Kidney glomerular epithelial cell (primary cell): Measurements from ENCODE around the gene VSIG2.

Experiments used
- DNase-seq: peaks from one replicate; lab custom pipeline; 2025; lab: John Stamatoyannopoulos, UW

Gene VSIG2

GRCh38 chr11:124722176-124722575, 29.9 kb downstream of the VSIG2 start:
- no peak for DNase-seq

GRCh38 chr11:124719534-124719933, 32.5 kb downstream of the VSIG2 start:
- no peak for DNase-seq

- no peak for DNase-seq
Measured at GRCh38 chr11:124718801-124719200, 33.3 kb downstream of the VSIG2 start.

GRCh38 chr11:124717786-124718651, 34.0 kb downstream of the VSIG2 start:
- DNase-seq: peak; percentile 34

GRCh38 chr11:124717421-124717785, 34.7 kb downstream of the VSIG2 start:
- DNase-seq: no peak

GRCh38 chr11:124716591-124716990, 35.5 kb downstream of the VSIG2 start:
- DNase-seq: no peak

- no peak for DNase-seq
Measured at GRCh38 chr11:124712392-124712791, 39.7 kb downstream of the VSIG2 start.

- no peak for DNase-seq
Measured at GRCh38 chr11:124707829-124708228, 44.2 kb downstream of the VSIG2 start.

- no peak for DNase-seq
Measured at GRCh38 chr11:124700028-124700427, 52.0 kb downstream of the VSIG2 start.

- no peak for DNase-seq
Measured at GRCh38 chr11:124699547-124699946, 52.5 kb downstream of the VSIG2 start.
